Measurements from ENCODE around the gene WDR6. TPM values are rescaled to one million over a fixed set of nuclear protein-coding genes. Genes with fewer than 3 reads are reported as not detected.

The WDR6 gene
- total RNA-seq, 4 donors from 2014 or later, result 77.2 to 101 (median 89.0) TPM

DNA sequence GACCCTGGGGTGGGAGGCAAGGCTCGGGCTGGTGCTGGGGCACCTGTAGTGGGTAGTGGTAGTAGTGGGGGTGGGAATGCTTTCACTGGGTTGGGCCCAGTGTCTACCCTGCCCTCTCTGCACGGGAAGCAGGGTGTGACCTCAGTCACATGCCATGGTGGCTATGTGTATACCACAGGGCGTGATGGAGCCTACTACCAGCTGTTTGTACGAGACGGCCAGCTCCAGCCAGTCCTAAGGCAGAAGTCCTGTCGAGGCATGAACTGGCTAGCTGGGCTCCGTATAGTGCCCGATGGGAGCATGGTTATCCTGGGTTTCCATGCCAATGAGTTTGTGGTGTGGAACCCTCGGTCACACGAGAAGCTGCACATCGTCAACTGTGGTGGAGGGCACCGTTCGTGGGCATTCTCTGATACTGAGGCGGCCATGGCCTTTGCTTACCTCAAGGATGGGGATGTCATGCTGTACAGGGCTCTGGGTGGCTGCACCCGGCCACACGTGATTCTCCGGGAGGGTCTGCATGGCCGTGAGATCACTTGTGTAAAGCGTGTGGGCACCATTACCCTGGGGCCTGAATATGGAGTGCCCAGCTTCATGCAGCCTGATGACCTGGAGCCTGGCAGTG lies 6.0 kb downstream of the WDR6 start:
- Histone ChIP-seq H3K9me3 (no peaks in the 10 kb centered on the region), H3K36me3 (peaks cover 17 to 63% (median 54%) of the 10 kb centered on the region in 4 donors), H3K4me3 (no peak overlapping the region), H3K27me3 (no peaks in the 10 kb centered on the region), H3K27ac (replicated peaks in 1 of 4) (peak overlapping the region in 1 of 4 donors; percentile 10), H3K4me1 (peaks cover 23 to 52% (median 40%) of the 10 kb centered on the region in 4 donors)
- TF ChIP-seq POLR2AphosphoS5 (IDR thresholded peaks at IDR 0.05) (no peak), POLR2A (IDR thresholded peaks at IDR 0.05; ENCODE audit: low read depth) (no peak), EP300 (IDR thresholded peaks at IDR 0.05) (no peak)
- TF ChIP-seq, protein P1, sequence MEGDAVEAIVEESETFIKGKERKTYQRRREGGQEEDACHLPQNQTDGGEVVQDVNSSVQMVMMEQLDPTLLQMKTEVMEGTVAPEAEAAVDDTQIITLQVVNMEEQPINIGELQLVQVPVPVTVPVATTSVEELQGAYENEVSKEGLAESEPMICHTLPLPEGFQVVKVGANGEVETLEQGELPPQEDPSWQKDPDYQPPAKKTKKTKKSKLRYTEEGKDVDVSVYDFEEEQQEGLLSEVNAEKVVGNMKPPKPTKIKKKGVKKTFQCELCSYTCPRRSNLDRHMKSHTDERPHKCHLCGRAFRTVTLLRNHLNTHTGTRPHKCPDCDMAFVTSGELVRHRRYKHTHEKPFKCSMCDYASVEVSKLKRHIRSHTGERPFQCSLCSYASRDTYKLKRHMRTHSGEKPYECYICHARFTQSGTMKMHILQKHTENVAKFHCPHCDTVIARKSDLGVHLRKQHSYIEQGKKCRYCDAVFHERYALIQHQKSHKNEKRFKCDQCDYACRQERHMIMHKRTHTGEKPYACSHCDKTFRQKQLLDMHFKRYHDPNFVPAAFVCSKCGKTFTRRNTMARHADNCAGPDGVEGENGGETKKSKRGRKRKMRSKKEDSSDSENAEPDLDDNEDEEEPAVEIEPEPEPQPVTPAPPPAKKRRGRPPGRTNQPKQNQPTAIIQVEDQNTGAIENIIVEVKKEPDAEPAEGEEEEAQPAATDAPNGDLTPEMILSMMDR (IDR thresholded peaks at IDR 0.05), result no peak
- intact Hi-C loops (cut with DNase I), result no loop called here
- WGBS, result 90% methylated on average over 6 of the region's 19 CpGs
- DNase-seq (ENCODE audit: extremely low spot score), result no peak

DNA sequence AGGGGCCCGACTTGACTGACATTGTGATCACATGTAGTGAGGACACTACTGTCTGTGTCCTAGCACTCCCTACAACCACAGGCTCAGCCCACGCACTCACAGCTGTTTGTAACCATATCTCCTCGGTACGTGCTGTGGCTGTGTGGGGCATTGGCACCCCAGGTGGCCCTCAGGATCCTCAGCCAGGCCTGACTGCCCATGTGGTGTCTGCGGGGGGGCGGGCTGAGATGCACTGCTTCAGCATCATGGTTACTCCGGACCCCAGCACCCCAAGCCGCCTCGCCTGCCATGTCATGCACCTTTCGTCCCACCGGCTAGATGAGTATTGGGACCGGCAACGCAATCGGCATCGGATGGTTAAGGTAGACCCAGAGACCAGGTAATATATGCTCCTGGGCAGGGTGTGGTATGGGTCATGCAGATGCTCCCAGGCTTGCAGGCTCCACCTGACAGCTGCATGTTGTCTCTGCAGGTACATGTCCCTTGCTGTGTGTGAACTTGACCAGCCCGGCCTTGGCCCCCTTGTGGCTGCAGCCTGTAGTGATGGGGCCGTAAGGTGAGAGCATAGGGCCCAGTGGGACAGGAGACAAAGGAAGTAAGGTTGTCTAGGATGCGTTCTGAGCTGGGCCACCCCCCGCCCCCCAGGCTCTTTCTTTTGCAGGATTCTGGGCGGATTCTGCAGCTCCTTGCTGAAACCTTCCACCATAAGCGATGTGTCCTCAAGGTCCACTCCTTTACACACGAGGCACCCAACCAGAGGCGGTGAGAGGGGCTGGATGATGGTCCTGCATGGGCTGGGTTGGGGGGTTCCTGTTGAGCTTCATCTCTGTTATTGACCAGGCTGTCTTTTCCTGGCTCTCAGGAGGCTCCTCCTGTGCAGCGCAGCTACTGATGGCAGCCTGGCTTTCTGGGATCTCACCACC lies 6.8 kb downstream of the WDR6 start:
- H3K4me3 ChIP-seq, result no peak overlapping the region
- H3K9me3 ChIP-seq, result no peaks in the 10 kb centered on the region
- no peaks in the 10 kb centered on the region for H3K27me3 ChIP-seq
- WGBS, result 72% methylated on average over 9 of the region's 24 CpGs
- H3K36me3 ChIP-seq, result peaks cover 17 to 60% (median 54%) of the 10 kb centered on the region in 4 donors
- H3K27ac ChIP-seq (replicated peaks in 1 of 4), result no peak overlapping the region
- intact Hi-C loops (cut with DNase I), result no loop called here
- H3K4me1 ChIP-seq, result peaks cover 24 to 49% (median 37%) of the 10 kb centered on the region in 4 donors
- no peak for DNase-seq (ENCODE audit: extremely low spot score)
- TF ChIP-seq POLR2A (IDR thresholded peaks at IDR 0.05; ENCODE audit: low read depth) (no peak), POLR2AphosphoS5 (IDR thresholded peaks at IDR 0.05) (no peak)
- TF ChIP-seq, protein P1 (IDR thresholded peaks at IDR 0.05), result peak; percentile 28 to 57 (median 34)

DNA sequence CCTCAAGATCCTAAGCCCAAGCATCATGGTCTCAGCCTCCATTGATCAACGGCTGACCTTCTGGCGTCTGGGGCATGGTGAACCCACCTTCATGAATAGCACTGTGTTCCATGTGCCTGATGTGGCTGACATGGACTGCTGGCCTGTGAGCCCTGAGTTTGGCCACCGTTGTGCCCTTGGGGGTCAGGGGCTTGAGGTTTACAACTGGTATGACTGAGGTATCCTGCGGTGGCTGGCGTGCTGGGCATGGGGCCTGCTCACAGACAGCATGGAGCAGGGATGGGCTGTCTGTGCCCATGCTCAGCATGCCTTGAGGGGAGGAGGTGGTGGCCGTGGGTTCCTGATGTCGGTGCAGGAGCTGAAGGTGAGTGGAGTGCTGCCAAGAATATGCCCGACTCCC lies 7.9 kb downstream of the WDR6 start:
- Histone ChIP-seq H3K9me3 (no peaks in the 10 kb centered on the region), H3K4me1 (peaks cover 35 to 53% (median 45%) of the 10 kb centered on the region in 4 donors), H3K4me3 (no peak overlapping the region), H3K27me3 (no peaks in the 10 kb centered on the region), H3K27ac (replicated peaks in 1 of 4) (no peak overlapping the region), H3K36me3 (peaks cover 17 to 57% (median 54%) of the 10 kb centered on the region in 4 donors)
- TF ChIP-seq POLR2AphosphoS5 (IDR thresholded peaks at IDR 0.05) (no peak), POLR2A (IDR thresholded peaks at IDR 0.05; ENCODE audit: low read depth) (no peak), EP300 (IDR thresholded peaks at IDR 0.05) (no peak)
- TF ChIP-seq, protein P1 (IDR thresholded peaks at IDR 0.05), result no peak
- 78% methylated on average over 6 of the region's 8 CpGs for WGBS
- intact Hi-C loops (cut with DNase I), result no loop called here
- DNase-seq (ENCODE audit: extremely low spot score), result no peak

DNA sequence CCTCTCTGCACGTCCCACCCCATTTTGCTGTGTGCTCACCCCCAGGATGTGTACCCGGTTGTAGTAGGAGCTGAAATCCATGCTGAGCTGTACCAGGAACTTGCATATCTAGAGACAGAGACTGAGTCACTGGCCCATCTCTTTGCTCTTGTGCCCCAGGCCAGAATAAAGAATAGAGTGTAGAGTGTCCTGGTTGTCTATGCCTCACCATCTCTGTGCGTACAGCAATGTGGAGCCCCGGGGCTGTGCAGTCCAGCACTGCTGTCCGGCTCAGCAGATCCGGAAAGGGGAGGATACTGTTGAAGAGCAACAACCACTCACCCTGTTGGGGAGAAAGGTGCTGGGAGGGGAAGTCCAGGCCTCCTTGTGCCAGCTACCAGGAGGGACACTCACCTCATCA lies 8.6 kb downstream of the WDR6 start:
- WGBS, result 73% methylated on average over 5 of the region's 6 CpGs
- H3K27ac ChIP-seq (replicated peaks in 1 of 4), result no peak overlapping the region
- TF ChIP-seq EP300 (IDR thresholded peaks at IDR 0.05) (no peak), POLR2A (IDR thresholded peaks at IDR 0.05; ENCODE audit: low read depth) (no peak), POLR2AphosphoS5 (IDR thresholded peaks at IDR 0.05) (no peak)
- TF ChIP-seq, protein P1 (IDR thresholded peaks at IDR 0.05), result no peak
- H3K27me3 ChIP-seq, result no peaks in the 10 kb centered on the region
- no peak for DNase-seq (ENCODE audit: extremely low spot score)
- no peak overlapping the region for H3K4me3 ChIP-seq
- no peaks in the 10 kb centered on the region for H3K9me3 ChIP-seq
- intact Hi-C loops (cut with DNase I), result no loop called here
- H3K36me3 ChIP-seq, result peaks cover 17 to 57% (median 54%) of the 10 kb centered on the region in 4 donors
- H3K4me1 ChIP-seq, result peaks cover 41 to 60% (median 52%) of the 10 kb centered on the region in 4 donors
